Kidney tubule cell (primary cell): Measurements from ENCODE around the gene PEX26.
"Not testable (repeated sequence)": the region's sequence is repeated elsewhere in the genome, so short reads cannot be mapped to it uniquely, and the experiment has no call there.

Experiments used
- DNase-seq: peaks from one replicate; pipeline ENCODE4 v3.0.0-alpha.2; 2018; ENCODE audit warnings: low spot score

Gene PEX26

DNA sequence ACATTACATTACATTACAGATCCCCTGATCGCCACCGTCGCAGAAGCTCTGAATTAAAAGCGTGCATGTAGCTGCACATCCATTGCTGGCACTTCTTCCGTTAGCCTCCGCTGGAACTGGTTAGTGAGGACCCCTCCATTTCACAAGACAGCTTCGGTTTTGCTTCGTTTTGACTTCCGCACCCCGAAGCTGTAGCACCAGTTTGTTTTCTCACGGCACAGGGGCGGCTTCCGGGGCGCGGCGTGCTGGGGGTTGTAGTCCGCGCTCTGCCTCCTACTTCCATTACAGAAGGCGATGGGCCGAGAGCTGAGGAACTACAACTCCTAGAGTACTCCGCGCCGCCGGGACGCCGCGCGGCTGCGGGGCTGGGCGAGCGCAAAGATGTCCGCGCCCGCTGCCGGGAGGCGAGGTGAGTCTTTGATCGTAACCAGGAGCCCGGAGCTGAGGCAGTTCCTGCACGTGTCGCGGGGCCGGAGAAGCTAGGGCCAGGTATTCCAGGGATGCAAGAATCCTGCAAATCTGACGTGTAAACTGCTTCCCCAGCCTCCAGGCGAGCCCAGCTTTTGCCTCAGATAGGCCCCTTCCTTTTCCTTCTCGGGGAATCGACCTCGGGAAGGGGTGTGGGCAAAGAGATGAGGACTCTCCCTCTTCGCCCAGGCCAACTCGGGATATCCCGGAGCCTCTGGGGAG is at the start of gene PEX26:
Gene PEX26, plus strand, starts transcription at position 352 of the 690 bp plus-strand sequence. CDS start 387 bp downstream, outside the sequence.
- DNase-seq = peak; percentile 95

DNA sequence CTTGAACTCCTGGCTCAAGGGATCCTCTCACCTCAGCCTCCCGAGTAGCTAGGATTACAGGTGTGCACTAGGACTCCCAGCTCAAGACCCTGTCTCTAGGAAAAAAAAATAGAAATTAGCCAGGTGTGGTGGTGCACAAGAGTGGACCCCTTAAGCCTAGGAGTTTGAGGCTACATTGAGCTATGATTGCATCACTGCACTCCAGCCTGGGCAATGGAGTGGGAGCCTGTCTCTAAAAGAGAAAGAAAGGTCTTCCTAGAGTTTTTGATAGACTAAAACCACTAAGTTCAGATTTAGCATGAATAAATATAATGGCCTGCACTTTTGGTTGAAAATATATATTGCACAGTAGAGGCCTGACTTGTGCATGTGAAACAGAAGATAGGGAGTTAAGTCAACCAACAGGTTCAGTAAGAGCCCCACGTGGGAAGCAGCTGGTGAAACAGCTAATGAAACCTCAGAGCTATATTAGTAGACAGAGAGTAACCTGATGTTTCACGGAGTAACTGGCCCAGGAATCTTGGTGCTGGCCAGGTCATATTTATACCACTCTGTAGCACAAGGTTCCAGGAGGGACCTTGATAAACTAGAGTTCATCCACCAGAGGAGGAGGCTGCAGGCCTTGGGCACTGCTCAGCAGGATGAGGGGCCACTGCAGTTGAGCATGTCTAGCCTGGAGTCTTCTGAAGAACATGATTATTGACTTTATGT is 48.8 kb upstream of the PEX26 start:
- no peak for DNase-seq

DNA sequence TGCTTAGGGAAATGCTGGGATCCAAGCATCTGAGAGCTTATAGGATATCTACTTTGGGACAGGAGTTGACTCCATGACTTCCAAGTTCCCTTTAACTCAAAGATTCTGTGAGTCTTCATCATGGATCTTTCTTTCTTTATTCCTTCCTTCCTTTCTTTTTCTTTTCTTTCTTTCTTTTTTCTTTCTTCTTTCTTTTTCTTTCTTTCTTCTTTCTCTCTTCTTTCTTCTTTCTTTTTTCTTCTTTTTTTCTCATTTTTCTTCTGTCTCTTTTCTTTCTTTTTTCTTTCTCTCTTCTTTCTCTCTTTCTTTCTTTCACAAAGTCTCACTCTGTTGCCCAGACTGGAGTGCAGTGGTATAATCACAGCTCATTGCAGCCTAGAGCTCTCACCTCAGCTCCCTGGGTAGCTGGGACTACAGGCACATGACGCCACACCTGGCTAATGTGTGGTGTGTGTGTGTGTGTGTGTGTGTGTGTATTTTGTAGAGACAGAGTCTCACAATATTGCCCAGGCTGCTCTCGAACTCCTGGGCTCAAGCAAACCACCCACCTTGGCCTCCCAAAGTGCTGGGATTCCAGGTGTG is 48.0 kb upstream of the PEX26 start:
- no peak for DNase-seq

DNA sequence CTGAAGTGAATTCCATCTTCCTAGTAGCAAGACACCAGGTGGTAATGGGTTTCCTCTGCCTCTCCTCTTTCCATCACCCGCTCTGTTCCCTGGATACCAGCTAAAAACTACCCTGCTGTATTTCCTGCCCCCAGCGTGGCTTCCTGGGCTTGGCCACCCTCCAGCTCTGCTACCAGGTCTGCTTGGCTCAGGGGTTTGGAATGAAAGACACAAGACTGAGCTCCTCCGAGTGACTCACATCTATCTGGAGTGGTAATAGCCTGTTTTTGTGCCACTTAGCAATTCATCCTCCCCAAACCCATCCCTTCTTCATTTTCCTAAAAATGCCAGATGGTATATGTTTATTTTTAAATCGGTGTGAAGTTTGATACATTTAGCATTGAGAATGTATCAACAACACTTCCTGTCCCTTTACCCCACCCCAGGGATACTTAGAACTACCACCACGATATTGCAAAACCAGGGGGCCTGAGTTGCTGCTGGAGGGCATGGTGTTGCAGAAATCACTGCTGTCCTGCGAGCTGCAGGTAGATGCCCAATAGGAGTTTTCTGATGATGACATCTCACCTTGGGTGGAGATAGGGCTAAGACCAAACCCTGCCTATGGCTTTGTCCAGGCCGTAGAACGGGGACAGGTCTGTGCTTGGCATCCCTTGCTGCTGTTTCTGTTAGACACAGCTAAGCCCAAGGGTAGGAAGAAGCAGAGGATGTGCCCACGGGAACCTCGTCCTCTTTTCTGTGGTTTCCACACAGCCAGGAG is 45.9 kb upstream of the PEX26 start:
- DNase-seq = peak; percentile 99

DNA sequence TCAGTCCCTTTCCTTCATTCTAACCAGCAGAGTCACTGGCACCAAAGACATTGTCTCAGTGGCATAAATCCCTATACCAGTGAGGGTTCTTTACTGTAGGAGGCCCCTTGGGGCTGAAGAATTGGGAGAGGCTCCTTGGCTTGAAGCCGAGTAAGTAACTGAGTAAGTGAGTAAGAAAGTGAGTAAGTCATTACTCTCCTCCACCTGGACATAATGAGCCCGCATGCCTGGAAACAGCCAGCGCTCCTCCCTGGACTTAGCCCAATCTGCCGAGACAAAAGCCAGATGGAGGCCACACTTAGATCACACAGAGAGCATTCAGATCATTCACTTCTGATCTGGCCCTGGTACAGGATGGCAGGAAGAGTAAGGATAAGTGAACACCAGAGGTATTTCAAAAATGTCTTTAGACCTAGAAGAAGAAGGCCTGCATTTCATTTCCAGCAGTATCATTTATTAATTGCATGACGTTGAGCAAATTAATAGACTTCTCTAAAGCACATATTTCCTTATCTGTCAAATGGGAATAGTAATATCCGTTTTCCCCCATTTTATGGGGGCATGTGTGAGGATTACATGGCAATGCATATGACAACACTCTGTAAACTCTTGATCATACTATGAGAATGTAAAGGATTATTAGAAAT is 45.2 kb upstream of the PEX26 start:
- peak; percentile 98 for DNase-seq

DNA sequence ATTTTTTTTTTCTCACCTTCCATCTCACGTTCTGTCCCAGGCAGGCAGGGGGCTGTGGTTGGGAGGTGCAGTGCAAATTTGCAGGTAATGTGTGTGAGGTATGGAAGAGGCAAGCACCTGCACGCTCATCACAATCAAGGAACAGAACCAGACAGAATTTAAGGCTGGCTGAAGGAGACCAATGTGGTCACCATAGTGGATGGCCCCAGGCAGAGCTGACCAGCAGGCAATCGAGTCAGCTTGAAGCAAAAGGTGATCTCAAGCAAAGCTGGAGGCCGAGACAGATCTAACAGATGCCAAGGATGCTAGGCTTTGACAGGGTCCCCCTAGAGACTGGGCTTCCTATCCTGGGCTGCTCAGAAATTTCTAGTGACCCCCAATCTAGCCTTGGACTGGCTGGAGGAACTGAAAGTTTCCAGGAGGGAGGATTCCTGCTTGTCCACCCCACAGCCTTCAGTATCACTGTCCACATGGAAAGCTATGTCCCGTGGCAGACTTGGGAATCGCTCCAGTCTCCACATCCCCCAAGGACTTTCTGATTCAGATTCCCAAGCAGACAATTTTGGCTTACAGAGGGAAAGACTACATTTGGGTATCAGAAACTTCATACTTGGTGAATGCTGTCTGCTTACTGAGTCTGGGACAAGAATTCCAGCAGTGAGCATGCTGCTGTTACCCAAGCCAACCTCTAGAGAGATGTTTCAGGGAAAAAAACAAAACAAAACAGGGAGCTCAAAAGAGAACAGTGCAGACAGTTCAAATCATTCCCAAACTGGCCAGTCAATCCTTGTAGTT is 44.4 kb upstream of the PEX26 start:
- DNase-seq = peak; percentile 35

DNA sequence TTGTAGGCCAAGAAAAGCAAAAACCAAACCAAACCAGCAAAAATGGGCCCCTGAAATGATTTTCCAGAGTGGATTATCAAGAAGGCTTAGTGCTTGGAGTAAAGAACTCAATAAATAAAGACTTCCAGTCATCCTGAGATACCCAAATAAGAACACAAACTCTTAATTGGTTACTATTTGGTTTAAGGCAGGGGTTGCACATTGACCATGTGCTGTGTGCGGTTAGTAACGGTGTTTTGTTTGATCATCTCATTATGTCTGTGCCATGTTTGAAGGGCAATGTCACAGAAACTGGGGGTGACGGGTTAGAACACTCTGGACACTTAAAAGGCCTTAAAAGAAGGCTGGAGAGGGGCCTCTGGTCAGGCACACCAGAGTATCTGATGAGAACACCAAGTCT is 43.7 kb upstream of the PEX26 start:
- peak; percentile 50 for DNase-seq

DNA sequence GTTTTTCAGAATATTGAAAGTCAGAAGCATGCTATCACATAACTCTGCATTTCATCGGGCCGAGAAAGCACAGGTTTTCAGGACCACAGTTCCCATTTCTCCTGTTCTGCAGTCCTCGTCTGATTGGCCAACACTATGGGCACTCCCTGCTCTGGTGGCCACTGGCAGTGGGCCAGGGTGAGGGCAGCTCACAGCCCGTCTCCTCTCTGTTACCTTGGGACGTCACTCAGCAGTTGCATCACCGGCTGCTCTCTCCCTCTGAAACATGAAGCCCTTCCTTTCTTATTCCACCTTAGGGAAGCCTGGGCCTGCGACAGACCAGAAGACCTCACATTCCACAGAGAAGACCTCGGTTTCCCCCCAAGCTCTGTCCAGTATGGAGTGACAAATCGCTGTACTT is 42.0 kb upstream of the PEX26 start:
- peak; percentile 92 for DNase-seq

DNA sequence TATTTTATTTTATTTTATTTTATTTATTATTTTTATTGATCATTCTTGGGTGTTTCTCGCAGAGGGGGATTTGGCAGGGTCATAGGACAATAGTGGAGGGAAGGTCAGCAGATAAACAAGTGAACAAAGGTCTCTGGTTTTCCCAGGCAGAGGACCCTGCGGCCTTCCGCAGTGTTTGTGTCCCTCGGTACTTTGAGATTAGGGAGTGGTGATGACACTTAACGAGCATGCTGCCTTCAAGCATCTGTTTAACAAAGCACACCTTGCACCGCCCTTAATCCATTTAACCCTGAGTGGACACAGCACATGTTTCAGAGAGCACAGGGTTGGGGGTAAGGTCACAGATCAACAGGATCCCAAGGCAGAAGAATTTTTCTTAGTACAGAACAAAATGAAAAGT is 36.9 kb upstream of the PEX26 start:
- DNase-seq = not testable (repeated sequence)

DNA sequence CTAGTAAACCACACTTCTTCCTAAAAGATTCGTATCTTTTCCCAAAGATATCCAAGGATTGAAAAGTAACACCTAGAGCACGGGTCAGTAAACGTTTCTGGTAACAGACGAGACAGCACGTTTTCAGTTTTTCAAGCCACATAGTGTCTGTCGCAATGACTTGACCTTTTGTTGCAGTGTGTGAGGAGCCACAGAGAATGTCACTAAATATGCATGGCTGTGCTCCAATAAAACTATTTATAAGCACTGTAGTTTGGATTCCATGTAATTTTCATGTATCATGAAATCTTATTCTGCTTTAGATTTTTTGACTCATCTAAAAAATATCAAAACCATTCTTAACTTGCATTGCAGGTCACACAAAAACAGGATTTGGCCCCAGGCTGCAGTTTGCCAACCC is 35.1 kb upstream of the PEX26 start:
- DNase-seq = no peak

DNA sequence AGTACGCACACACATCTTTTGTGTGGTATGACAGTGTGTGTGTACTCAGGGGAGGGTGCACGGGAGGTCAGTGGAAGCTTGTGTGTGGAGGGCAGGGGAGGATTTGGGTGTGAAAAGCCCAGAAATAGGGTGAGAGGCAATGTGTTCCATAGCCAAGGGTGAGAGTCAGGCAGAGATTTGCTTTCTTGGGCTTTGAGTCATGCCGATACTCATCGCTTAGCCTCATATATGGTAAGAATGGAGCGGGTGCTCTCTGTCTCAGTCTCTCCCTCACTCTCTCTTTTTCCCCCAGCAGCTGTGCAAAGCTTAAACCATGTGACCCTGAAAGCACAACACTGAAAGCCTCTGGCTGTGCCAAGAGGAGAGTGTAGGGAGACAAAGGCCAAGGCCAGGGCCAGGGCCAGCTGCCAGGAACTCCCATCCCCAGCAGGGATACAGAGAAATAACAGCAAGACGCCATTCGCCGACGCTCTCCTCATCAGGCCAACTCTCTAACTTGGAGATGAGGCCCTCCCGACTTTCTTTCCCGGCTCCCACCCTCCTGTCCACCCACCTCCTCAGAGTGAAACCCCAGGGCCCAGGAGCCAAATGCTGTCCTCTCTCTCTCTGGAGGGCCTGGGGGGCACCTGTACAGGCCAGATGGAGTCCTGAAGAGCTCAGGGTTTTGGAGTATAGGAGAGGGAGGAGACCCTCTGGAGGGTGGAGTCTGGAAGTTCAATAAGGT is 33.1 kb upstream of the PEX26 start:
- peak; percentile 45 for DNase-seq

DNA sequence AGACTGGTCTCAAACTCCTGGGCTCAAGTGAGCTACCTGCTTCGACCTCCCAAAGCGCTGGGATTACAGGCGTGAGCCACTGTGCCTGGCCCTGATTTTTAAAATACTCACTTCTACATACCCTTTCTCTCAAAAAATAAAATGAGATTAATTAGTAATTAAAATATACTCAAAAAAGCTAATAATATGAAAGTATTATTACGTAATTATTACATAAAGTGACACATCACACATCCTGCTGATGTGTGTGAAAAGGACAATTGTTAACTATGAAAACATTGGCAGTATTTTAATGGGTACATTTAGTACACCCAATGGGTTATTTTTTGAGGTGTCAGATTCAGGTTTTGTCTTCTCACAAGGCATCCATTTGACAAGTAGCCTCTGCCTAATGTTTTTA is 32.0 kb upstream of the PEX26 start:
- no peak for DNase-seq

DNA sequence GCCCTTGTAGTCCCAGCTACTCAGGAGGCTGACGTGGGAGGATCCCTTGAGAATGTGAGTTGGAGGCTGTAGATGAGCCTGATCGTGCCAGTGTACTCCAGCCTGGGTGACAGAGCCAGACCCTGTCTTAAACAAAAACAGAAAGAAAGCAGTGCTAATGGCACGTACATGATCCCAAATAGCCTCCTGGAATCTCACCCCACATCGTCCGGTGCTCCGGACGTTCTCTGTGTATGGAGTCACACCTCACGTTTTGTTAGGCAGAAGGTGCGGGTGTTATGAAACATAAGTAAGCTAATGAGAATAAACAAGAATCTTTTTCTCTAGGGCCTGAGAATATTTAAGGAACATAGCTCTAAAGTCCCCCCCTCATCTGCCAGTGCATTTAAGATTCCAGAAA is 29.7 kb upstream of the PEX26 start:
- no peak for DNase-seq

DNA sequence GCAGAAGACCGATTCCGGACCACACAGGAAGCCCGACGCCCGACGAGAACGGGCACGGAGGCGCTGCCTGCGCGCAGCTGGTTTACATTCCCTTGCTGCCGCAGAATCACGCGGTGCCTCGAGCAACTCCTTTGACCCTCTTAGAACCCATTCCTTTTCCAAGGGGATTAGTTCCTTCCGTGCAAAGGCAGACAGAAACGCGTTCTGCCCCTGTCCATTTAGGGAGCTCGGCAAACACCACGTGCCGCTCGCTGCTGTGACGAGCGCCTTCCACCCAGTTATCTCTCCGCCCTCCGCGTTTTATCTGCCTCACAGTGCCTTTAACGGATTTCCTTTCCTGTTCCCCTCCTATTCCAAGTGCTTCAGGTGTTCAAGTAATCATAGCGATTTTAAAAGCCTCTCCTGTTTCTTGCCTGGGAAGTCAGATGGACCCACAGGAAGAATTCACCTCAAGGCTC is 29.3 kb upstream of the PEX26 start:
- no peak for DNase-seq

DNA sequence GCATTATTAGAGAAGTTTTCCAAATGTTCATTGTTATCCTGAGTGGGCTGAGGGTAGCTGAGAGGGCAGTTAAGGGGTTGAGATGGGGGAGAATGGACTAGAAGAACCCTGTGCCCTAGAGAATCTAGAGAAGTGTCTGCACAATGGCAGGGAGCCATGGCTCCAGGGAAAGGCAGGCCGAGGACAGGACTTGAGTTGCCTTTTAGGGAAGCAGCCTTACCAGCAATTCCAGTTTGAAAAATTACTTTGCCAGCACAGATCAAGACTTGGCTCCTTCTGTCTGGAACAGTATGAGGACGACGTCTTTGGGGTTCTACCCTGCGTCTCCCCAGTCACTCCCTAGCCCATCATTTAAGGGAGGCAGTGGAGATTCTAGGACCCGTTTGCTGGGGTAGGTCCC is 27.7 kb upstream of the PEX26 start:
- no peak for DNase-seq

DNA sequence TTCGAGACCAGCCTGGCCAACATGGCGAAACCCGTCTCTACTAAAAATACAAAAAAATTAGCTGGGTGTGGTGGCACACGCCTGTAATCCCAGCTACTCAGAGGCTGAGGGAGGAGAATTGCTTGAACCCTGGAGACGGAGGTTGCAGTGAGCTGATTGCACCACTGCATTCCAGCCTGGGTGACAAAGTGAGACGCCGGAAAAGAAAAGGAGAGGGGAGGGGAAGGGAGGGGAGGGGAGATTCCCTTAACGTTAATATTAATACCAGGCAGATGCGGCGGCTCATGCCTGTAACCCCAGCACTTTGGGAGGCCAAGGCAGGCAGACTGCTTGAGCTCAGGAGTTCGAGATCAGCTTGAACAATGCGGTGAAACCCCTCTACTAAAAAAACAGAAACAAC is 26.7 kb upstream of the PEX26 start:
- DNase-seq = not testable (repeated sequence)

DNA sequence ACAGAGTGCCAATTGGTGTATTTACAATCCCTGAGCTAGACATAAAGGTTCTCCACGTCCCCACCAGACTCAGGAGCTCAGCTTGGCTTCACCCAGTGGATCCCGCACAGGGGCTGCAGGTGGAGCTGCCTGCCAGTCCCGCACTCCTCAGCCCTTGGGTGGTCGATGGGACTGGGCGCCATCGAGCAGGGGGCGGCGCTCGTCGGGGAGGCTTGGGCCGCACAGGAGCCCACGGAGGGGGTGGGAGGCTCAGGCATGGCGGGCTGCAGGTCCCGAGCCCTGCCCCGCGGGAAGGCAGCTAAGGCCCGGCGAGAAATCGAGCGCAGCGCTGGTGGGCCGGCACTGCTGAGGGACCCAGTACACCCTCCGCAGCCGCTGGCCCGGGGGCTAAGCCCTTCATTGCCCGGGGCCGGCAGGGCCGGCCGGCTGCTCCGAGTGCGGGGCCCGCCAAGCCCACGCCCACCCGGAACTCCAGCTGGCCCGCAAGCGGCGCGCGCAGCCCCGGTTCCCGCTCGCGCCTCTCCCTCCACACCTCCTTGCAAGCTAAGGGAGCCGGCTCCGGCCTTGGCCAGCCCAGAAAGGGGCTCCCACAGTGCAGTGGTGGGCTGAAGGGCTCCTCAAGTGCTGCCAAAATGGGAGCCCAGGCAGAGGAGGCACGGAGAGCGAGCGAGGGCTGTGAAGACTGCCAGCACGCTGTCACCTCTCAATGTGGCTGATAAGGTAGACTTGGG is 24.4 kb upstream of the PEX26 start:
- DNase-seq = not testable (repeated sequence)

DNA sequence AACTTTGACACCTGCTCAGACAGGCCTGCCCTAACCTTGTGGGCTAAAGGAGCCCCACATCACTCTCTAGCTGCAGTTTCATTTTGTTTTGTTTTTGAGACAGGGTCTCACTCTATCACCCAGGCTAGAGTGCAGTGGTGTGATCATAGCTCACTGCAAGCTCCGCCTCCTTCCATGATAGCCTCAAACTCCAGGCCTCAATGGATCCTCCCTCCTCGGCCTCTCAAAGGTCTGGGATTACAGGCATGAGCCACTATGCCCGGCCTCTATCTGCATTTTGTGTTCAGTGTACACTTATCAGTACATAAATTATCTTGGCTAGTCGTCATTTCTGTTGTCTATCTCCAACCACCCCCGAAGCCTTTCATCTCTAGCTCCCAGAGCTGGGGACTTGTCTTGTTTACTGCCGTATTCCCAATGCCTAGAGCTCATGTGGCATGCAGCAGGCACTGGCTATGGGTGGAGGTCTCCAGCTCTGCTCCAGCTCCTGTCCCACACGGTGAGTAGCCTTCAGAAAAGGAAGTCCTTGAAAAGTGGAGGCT is 22.1 kb upstream of the PEX26 start:
- no peak for DNase-seq

DNA sequence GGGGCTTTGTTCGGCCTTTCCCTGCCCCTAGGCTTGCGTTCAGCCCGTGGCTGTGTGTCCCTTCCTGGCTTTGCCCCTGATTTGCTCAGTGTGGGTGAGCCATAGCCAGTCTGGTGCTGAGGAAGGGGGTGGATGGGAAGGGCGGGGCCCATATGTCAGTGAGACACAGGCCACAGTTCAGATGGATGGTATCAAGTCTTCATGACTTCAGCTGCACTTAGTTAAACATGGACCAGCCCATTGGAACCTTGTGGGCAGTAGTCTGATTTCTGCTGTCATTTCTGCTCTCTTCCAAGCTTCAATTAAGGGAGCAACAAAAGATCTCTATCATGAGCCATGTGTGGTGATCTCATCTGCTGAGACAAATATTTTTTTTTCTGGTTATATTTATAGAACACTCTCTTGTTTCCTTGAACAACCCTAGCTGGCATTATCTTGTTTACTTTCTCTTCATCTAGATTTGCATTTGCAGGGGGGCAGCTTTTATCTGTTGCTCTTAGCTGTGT is 21.6 kb upstream of the PEX26 start:
- peak; percentile 92 for DNase-seq
